ENCODE results near the gene TPSG1. TPM values are rescaled to one million over a fixed set of nuclear protein-coding genes. Genes with fewer than 3 reads are reported as not detected.

The TPSG1 gene
- total and polyA plus RNA-seq, 7 donors: 0.08 TPM; not detected in 6

- DNase-seq: peak in 1 of 2 donors; percentile 50
- 76 to 78% (median 77%) methylated on average over 46 to 48 of the region's 48 CpGs for WGBS, 3 donors
- no peak for ATAC-seq
- H3K36me3 ChIP-seq (ENCODE audit: insufficient read depth in 1 of 2, low read depth in 1 of 2): no peaks in the 10 kb centered on the region
- H3K4me1 ChIP-seq: no peaks in the 10 kb centered on the region
- intact Hi-C loops (cut with DNase I): no loop called here
- no peak overlapping the region for H3K27ac ChIP-seq
- H3K4me3 ChIP-seq: no peak overlapping the region
- H3K27me3 ChIP-seq (ENCODE audit: insufficient read depth in 3 of 3, low read length in 2 of 3): peaks cover 0 to 35% (median 5%) of the 10 kb centered on the region in 3 donors
- no peak for TF ChIP-seq CTCF (IDR thresholded peaks at IDR 0.05)
- no peaks in the 10 kb centered on the region for H3K9me3 ChIP-seq
These were observed 4.0 kb downstream of the TPSG1 start for GRCh38 chr16:1220841-1221627.

- H3K4me1 ChIP-seq: no peaks in the 10 kb centered on the region
- H3K27me3 ChIP-seq (ENCODE audit: insufficient read depth in 3 of 3, low read length in 2 of 3): peaks cover 0 to 40% (median 5%) of the 10 kb centered on the region in 3 donors
- H3K36me3 ChIP-seq (ENCODE audit: insufficient read depth in 1 of 2, low read depth in 1 of 2): no peaks in the 10 kb centered on the region
- no peak for DNase-seq
- no peak overlapping the region for H3K4me3 ChIP-seq
- TF ChIP-seq CTCF (IDR thresholded peaks at IDR 0.05): no peak
- intact Hi-C loops (cut with DNase I): no loop called here
- WGBS, 3 donors: 89 to 93% (median 89%) methylated on average over 46 to 55 of the region's 55 CpGs
- no peak for ATAC-seq
- H3K27ac ChIP-seq: no peak overlapping the region
- no peaks in the 10 kb centered on the region for H3K9me3 ChIP-seq
These were observed 4.9 kb downstream of the TPSG1 start for GRCh38 chr16:1220098-1220728.

GRCh38 chr16:1218930-1219611, 6.0 kb downstream of the TPSG1 start:
- Histone ChIP-seq H3K4me1 (no peaks in the 10 kb centered on the region), H3K27me3 (ENCODE audit: insufficient read depth in 3 of 3, low read length in 2 of 3) (peaks cover 0 to 40% (median 8%) of the 10 kb centered on the region in 3 donors), H3K9me3 (no peaks in the 10 kb centered on the region), H3K36me3 (ENCODE audit: insufficient read depth in 1 of 2, low read depth in 1 of 2) (no peaks in the 10 kb centered on the region), H3K4me3 (no peak overlapping the region), H3K27ac (no peak overlapping the region)
- DNase-seq (no peak), ATAC-seq (no peak)
- no peak for TF ChIP-seq CTCF (IDR thresholded peaks at IDR 0.05)
- WGBS, 3 donors: 78 to 87% (median 79%) methylated on average over 23 to 24 of the region's 24 CpGs
- intact Hi-C loops (cut with DNase I): no loop called here

GRCh38 chr16:1218061-1218929, 6.8 kb downstream of the TPSG1 start:
- DNase-seq (no peak), ATAC-seq (no peak)
- H3K4me1 ChIP-seq: no peaks in the 10 kb centered on the region
- TF ChIP-seq CTCF (IDR thresholded peaks at IDR 0.05): no peak
- intact Hi-C loops (cut with DNase I): no loop called here
- 86 to 87% (median 87%) methylated on average over 41 to 49 of the region's 49 CpGs for WGBS, 3 donors
- H3K27me3 ChIP-seq (ENCODE audit: insufficient read depth in 3 of 3, low read length in 2 of 3): peaks cover 0 to 40% (median 8%) of the 10 kb centered on the region in 3 donors
- no peaks in the 10 kb centered on the region for H3K9me3 ChIP-seq
- H3K36me3 ChIP-seq (ENCODE audit: insufficient read depth in 1 of 2, low read depth in 1 of 2): no peaks in the 10 kb centered on the region
- H3K27ac ChIP-seq: no peak overlapping the region
- H3K4me3 ChIP-seq: no peak overlapping the region
